Ascending aorta (tissue), 2 donors: ENCODE results near the gene PRPS1L1. TPM values are rescaled to one million over a fixed set of nuclear protein-coding genes. Genes with fewer than 3 reads are reported as not detected.
A peak's percentile ranks its signal among the peaks of the same experiment; 100 is the strongest.

Experiments
- DNase-seq, 2 donors: peaks; one replicate each; pipeline ENCODE4 v3.0.0-alpha.2; 2019; ENCODE audit warnings: low spot score in 2 of 2
- H3K27ac ChIP-seq, 2 donors: fragments of 200-600 bp; sonication (generic); one replicate each; pipeline ENCODE4 v1.5.1; 2016 to 2017; ENCODE audit warnings: mild to moderate bottlenecking in 1 of 2
- H3K27me3 ChIP-seq: fragments of 200-600 bp; sonication (generic); one replicate; pipeline ENCODE4 v1.5.1; 2017
- H3K36me3 ChIP-seq, 2 donors: fragments of 200-600 bp; sonication (generic); one replicate each; pipeline ENCODE4 v1.5.1; 2016
- H3K4me1 ChIP-seq, 2 donors: fragments of 200-600 bp; sonication (generic); one replicate each; pipeline ENCODE4 v1.5.1; 2016 to 2017; ENCODE audit warnings: mild to moderate bottlenecking in 1 of 2
- H3K4me3 ChIP-seq, 2 donors: fragments of 200-600 bp; sonication (generic); one replicate each; pipeline ENCODE4 v1.5.1; 2016 to 2017; ENCODE audit warnings: mild to moderate bottlenecking in 1 of 2
- H3K9me3 ChIP-seq, 2 donors: fragments of 200-600 bp; sonication (generic); one replicate each; pipeline ENCODE4 v1.5.1; 2016
- intact Hi-C: fragments of 100-400 bp; cut with DNase I; formaldehyde crosslinking; loops from one replicate; pipeline ENCODE4 v1.15.1; 2023
- total RNA-seq: library from RNA; depleted of rRNA; stranded (reverse); fragments of >200 nt; gene quantifications from one replicate; pipeline ENCODE4 v1.1.0, GENCODE V29; 2016
- TF ChIP-seq, protein P1 (sequence below), 3 experiments: fragments of 200-600 bp in 2 of 3; fragments of 450-650 bp in 1 of 3; sonication (generic) in 2 of 3; IDR thresholded peaks; one replicate each; pipeline ENCODE4 v1.5.1; 2016 to 2019; ENCODE audit warnings: antibody characterized with exemption in 3 of 3, mild to moderate bottlenecking in 1 of 3, moderate library complexity in 1 of 3

Gene PRPS1L1
- total RNA-seq, 1 donor from 2014 or later, result not detected

DNA sequence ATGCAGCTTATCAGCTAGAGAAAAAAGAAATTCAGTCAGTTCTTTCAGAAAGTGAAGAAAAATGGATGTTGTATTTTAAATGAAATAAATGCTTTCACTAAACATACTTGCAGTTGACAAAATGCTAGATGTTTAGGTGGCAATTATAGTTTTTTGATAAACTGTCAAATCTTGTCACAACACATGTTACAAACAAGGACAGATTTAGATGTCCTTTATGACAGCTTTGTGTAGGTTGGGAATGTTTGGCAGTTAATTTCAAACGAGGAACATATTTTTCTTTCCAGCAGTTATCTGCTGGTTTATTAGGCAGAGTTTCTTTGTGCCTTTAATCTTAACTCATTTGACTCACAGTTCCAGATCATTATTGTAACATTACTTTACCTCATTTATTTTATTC is 3.1 kb upstream of the PRPS1L1 start:
- intact Hi-C loops, result no loop called here
- H3K4me3 ChIP-seq, result no peak overlapping the region
- no peaks in the 10 kb centered on the region for H3K27me3 ChIP-seq
- H3K9me3 ChIP-seq, result no peaks in the 10 kb centered on the region
- no peaks in the 10 kb centered on the region for H3K4me1 ChIP-seq
- no peaks in the 10 kb centered on the region for H3K36me3 ChIP-seq
- no peak for DNase-seq
- H3K27ac ChIP-seq, result no peak overlapping the region
- TF ChIP-seq, protein P1, sequence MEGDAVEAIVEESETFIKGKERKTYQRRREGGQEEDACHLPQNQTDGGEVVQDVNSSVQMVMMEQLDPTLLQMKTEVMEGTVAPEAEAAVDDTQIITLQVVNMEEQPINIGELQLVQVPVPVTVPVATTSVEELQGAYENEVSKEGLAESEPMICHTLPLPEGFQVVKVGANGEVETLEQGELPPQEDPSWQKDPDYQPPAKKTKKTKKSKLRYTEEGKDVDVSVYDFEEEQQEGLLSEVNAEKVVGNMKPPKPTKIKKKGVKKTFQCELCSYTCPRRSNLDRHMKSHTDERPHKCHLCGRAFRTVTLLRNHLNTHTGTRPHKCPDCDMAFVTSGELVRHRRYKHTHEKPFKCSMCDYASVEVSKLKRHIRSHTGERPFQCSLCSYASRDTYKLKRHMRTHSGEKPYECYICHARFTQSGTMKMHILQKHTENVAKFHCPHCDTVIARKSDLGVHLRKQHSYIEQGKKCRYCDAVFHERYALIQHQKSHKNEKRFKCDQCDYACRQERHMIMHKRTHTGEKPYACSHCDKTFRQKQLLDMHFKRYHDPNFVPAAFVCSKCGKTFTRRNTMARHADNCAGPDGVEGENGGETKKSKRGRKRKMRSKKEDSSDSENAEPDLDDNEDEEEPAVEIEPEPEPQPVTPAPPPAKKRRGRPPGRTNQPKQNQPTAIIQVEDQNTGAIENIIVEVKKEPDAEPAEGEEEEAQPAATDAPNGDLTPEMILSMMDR (IDR thresholded peaks at IDR 0.05), result no peak

DNA sequence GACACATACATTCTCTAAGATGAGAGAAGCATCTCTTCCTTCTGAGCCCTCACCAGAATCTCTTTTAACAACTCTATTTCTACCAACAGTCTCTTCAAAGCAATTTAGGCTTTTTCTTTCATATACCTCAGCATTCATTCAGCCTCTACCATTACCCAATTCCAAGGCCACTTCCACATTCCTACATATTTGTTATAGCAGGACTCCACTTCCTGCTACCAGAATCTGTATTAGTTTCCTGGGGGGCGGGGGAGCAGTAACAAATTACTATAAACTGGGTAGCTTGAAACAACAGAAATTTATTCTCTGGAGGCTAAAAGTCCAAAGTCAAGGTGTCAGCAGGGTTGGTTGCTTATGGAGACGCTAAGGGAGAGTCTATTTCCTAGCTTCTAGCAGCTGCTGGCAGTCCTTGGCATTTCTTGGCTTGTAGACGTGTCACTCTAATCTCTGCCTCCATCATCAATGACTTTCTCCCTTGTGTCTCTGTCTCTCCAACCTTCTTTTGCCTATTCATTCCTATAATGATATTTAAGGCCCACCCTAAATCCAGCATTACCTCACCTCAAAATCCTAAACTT is 7.4 kb downstream of the PRPS1L1 start:
- no peaks in the 10 kb centered on the region for H3K9me3 ChIP-seq
- H3K27ac ChIP-seq, result peak overlapping the region in 1 of 2 donors; percentile 54
- no peaks in the 10 kb centered on the region for H3K36me3 ChIP-seq
- H3K27me3 ChIP-seq, result no peaks in the 10 kb centered on the region
- H3K4me3 ChIP-seq, result no peak overlapping the region
- no peak for DNase-seq
- intact Hi-C loops, result no loop called here
- TF ChIP-seq, protein P1 (IDR thresholded peaks at IDR 0.05), result no peak
- no peaks in the 10 kb centered on the region for H3K4me1 ChIP-seq

DNA sequence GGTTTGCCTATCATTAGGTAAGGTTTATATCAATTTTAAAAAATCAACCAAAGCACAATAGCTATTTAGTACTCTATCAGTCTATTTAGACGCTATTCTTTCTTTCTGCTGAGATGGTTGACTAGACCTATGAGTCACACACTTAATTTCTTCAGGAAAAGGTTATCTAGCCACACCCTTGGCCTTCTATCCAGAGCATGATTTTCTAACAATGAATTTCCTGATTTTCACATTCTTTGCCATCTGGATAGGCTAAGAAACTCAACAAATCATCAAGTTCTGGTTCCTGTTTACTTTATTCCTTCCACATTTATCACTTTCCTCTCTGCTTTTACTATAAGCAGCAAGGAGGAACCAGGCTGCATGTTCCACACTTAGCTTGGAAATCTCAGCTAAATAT is 8.1 kb downstream of the PRPS1L1 start:
- Histone ChIP-seq H3K36me3 (no peaks in the 10 kb centered on the region), H3K27me3 (no peaks in the 10 kb centered on the region), H3K4me1 (no peaks in the 10 kb centered on the region), H3K27ac (peak overlapping the region in 1 of 2 donors; percentile 54), H3K9me3 (no peaks in the 10 kb centered on the region), H3K4me3 (no peak overlapping the region)
- TF ChIP-seq, protein P1 (IDR thresholded peaks at IDR 0.05), result no peak
- DNase-seq, result no peak
- intact Hi-C loops, result no loop called here

DNA sequence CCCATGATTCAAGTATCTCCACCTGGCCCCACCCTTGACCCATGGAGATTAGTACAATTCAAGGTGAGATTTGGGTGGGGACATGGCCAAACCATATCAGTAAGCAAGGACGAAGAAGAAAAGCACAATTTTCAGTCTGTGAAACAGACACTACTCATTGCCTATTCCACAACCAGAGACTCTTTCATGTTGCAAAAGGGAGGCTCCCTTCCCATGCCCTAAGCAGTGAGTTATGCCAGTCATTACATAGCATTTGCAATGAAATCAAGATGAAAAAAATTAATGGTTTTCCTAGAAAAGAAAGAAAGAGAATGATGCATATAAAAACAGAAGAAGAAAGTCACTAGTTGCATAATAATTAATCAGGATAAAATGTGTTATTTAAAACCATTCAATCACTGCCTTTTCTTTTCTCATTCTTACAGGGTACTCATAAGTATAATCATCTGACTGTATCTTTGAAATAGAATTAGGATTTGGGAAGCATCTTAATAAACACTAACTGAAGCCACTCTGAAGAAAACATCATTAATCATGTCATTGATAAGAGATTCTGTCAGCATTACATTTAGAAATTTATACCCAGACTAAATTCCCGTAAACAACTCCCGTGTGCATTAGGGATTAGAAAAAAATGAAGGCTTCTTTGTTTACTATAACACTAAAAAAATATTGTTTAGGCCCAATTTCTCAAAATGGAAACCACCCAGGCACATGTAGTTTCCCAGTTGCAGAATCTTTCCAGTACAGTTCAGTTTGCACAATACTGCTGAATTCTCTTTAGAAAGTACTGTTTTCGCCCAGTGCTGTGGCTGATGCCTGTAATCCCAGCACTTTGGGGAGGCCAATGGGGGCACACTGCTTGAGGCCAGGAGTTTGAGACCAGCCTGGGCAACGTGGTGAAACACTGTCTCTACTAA is 9.1 kb downstream of the PRPS1L1 start:
- H3K4me1 ChIP-seq, result no peaks in the 10 kb centered on the region
- intact Hi-C loops, result no loop called here
- H3K4me3 ChIP-seq, result no peak overlapping the region
- no peaks in the 10 kb centered on the region for H3K27me3 ChIP-seq
- H3K9me3 ChIP-seq, result no peaks in the 10 kb centered on the region
- no peak overlapping the region for H3K27ac ChIP-seq
- DNase-seq, result no peak
- H3K36me3 ChIP-seq, result no peaks in the 10 kb centered on the region
- TF ChIP-seq, protein P1 (IDR thresholded peaks at IDR 0.05), result no peak

DNA sequence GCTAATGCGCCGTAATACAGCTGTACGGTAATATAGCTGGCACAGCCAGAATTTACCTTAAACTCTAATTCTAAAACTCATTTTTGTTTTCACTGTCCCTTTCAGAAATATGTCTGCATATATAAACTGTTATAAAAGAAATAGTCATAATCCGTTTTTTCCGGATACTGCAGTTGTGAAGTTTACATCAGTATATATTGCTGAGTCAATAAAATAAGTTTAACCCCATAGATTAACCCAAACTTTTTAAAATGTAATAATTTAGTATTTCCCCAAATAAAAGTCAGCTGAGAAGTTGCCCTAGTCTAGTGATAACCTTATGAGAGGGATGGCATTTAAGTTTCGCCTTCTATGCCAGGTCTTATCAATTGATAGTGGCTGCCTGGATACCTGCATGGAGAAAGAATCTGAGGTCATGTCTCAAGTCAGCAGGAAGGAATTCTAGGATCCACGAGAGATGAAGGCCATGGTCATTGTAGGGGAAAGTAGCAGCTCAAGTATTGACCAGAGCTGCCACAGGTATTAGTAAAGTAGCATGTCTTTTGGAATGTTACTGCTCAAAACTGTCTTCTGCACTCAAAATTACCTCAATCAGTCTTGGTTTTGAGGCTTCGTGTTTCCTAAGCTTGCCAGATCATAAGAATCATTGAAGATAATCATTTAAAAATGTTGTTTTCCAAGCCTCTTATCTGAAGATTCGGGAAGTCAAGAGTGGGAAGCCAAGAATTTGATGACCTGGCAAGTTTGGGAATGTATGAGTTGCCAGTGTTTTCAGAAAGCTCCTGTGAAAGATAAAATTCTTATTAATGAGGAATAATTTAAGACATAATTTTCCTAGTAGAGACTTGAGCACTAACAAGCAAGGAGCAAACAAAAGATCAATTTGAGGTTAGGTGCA is 10.8 kb downstream of the PRPS1L1 start:
- no peak overlapping the region for H3K27ac ChIP-seq
- no peak for DNase-seq
- no peak overlapping the region for H3K4me3 ChIP-seq
- intact Hi-C loops, result no loop called here
- H3K9me3 ChIP-seq, result no peaks in the 10 kb centered on the region
- TF ChIP-seq, protein P1 (IDR thresholded peaks at IDR 0.05), result no peak
- no peaks in the 10 kb centered on the region for H3K4me1 ChIP-seq
- H3K36me3 ChIP-seq, result no peaks in the 10 kb centered on the region
- no peaks in the 10 kb centered on the region for H3K27me3 ChIP-seq
